ENCODE data around the gene GLT6D1. TPM values are rescaled to one million over a fixed set of nuclear protein-coding genes. Genes with fewer than 3 reads are reported as not detected.
"Not testable (repeated sequence)": the region's sequence is repeated elsewhere in the genome, so short reads cannot be mapped to it uniquely, and the experiment has no call there.

Gene GLT6D1
- total and polyA plus RNA-seq, 2 donors: not detected

- no peak for DNase-seq (ENCODE audit: extremely low spot score)
- H3K4me3 ChIP-seq (ENCODE audit: low read depth, low read length): no peak overlapping the region
- no peaks in the 10 kb centered on the region for H3K4me1 ChIP-seq (ENCODE audit: insufficient read depth)
- 87% methylated on average over 41 of the region's 41 CpGs for WGBS
- no peaks in the 10 kb centered on the region for H3K36me3 ChIP-seq (ENCODE audit: insufficient read depth)
- H3K27ac ChIP-seq (ENCODE audit: low read depth): no peak overlapping the region
Measured at GRCh38 chr9:135670721-135671590, 31.6 kb upstream of the GLT6D1 start.

GRCh38 chr9:135669616-135670285 is 30.4 kb upstream of the GLT6D1 start:
- DNase-seq (ENCODE audit: extremely low spot score): no peak
- H3K36me3 ChIP-seq (ENCODE audit: insufficient read depth): no peaks in the 10 kb centered on the region
- H3K4me3 ChIP-seq (ENCODE audit: low read depth, low read length): no peak overlapping the region
- no peaks in the 10 kb centered on the region for H3K4me1 ChIP-seq (ENCODE audit: insufficient read depth)
- WGBS: 97% methylated on average over 9 of the region's 9 CpGs
- no peak overlapping the region for H3K27ac ChIP-seq (ENCODE audit: low read depth)

- H3K4me3 ChIP-seq (ENCODE audit: low read depth, low read length); H3K36me3 ChIP-seq (ENCODE audit: insufficient read depth); DNase-seq (ENCODE audit: extremely low spot score); H3K27ac ChIP-seq (ENCODE audit: low read depth); H3K4me1 ChIP-seq (ENCODE audit: insufficient read depth): not testable (repeated sequence)
- WGBS: 86% methylated on average over 5 of the region's 5 CpGs
Measured at GRCh38 chr9:135669018-135669417, 29.7 kb upstream of the GLT6D1 start.

DNA sequence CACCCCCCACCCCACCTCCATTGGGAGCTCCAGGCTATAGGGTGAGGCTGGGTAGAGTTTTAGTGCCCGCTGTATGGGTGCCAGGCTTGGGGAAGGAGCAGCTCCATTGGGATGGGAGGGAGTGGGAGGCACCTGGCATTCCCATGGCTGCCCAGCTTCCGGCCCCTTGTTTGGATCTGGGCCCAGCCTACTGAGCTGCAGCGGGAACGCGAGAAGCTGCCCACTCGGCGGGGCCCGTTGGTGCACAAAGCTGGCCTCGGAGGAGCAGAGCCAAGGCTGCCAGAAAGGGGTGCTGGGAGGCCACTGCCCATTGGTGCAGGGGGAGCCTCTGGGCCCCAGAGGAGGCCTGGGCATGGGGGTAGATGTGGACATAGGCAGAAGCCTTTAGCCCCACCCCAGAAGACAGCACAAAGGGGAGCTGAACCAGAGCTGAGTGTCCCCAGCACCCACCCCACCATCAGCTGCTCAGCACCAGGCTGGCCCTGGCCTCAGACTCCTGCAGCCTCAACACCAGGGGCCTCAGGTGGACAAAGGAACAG is 28.2 kb upstream of the GLT6D1 start:
- WGBS: 57% methylated on average over 9 of the region's 9 CpGs
- Histone ChIP-seq H3K36me3 (ENCODE audit: insufficient read depth) (no peaks in the 10 kb centered on the region), H3K4me1 (ENCODE audit: insufficient read depth) (no peaks in the 10 kb centered on the region), H3K27ac (ENCODE audit: low read depth) (no peak overlapping the region), H3K4me3 (ENCODE audit: low read depth, low read length) (no peak overlapping the region)
- DNase-seq (ENCODE audit: extremely low spot score): no peak

- Histone ChIP-seq H3K27ac (ENCODE audit: low read depth) (no peak overlapping the region), H3K4me1 (ENCODE audit: insufficient read depth) (no peaks in the 10 kb centered on the region), H3K36me3 (ENCODE audit: insufficient read depth) (no peaks in the 10 kb centered on the region), H3K4me3 (ENCODE audit: low read depth, low read length) (no peak overlapping the region)
- no peak for DNase-seq (ENCODE audit: extremely low spot score)
- 60% methylated on average over 29 of the region's 29 CpGs for WGBS
Measured at GRCh38 chr9:135666534-135667462, 27.5 kb upstream of the GLT6D1 start.

- no peaks in the 10 kb centered on the region for H3K4me1 ChIP-seq (ENCODE audit: insufficient read depth)
- 69% methylated on average over 12 of the region's 12 CpGs for WGBS
- DNase-seq (ENCODE audit: extremely low spot score): no peak
- no peak overlapping the region for H3K27ac ChIP-seq (ENCODE audit: low read depth)
- H3K4me3 ChIP-seq (ENCODE audit: low read depth, low read length): no peak overlapping the region
- H3K36me3 ChIP-seq (ENCODE audit: insufficient read depth): no peaks in the 10 kb centered on the region
Measured at GRCh38 chr9:135665795-135666189, 26.5 kb upstream of the GLT6D1 start.

DNA sequence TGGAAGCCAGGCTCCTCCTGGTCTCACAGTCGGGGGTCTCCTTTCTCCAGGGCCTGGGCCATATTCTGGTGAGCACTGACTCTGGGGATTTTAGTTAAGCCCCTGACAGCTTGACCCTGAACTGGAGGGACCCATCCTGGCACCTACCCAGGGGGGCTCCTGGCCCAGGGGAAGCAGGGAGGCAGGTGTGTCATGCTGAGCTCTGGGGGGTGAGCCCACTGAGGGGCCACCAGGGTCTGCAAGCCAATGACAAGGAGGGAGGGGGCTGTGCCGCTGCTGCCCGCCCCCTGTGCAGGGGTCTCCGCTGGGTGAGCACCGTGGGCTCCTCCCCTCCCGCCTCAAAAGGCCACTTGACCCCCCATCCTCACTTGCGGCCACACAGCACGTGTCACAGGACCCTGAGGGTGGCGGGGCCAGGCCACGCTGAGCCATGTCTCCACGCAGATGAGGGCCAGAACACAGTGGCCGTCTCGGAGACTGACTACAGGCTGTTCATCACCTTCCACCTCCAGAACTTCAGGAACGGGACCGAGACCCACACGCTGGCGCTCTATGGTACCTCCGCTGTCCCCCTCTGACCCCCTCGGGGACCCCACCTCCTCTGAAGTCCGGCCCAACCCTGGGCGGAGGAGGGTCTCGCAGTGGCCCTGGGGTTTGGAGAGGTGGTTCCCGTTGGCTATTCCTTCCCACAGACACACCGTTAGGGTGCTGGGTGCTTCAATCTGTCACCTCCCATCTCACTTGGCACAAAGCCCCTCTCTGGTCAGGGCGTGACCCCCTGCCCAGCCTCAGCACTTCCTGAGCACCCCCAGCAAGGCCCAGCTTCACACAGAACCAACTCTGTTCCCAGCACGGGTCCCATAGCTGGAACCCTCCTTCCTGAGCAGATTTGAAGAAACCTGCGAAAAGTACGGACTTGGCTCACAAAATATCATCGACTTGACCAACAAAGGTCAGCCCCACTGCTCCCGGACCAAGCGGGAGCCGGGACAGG is 25.8 kb upstream of the GLT6D1 start:
- H3K4me3 ChIP-seq (ENCODE audit: low read depth, low read length): no peak overlapping the region
- DNase-seq (ENCODE audit: extremely low spot score): no peak
- WGBS: 79% methylated on average over 32 of the region's 32 CpGs
- no peaks in the 10 kb centered on the region for H3K4me1 ChIP-seq (ENCODE audit: insufficient read depth)
- no peaks in the 10 kb centered on the region for H3K36me3 ChIP-seq (ENCODE audit: insufficient read depth)
- H3K27ac ChIP-seq (ENCODE audit: low read depth): no peak overlapping the region

DNA sequence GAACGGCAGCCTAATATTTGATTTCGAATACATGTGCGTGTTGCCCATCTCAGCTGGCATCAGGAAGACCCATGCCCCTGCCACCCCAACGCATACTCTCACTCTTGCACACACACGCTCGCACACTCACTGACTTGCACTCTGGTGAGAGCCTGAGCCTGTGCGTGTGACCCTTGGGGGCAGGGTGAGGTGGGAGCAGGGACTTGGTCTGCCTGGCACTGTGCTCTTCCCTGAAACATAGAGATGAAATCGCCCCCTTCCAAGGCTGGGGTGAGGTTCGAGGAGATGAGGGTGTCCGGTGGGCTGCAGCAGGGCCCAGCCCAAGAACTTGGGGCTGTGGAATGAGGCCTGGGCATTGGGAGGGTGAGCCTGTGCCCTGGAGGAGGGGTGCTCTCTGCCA is 24.9 kb upstream of the GLT6D1 start:
- Histone ChIP-seq H3K27ac (ENCODE audit: low read depth) (no peak overlapping the region), H3K4me3 (ENCODE audit: low read depth, low read length) (no peak overlapping the region), H3K4me1 (ENCODE audit: insufficient read depth) (no peaks in the 10 kb centered on the region), H3K36me3 (ENCODE audit: insufficient read depth) (no peaks in the 10 kb centered on the region)
- no peak for DNase-seq (ENCODE audit: extremely low spot score)
- WGBS: 88% methylated on average over 10 of the region's 10 CpGs

DNA sequence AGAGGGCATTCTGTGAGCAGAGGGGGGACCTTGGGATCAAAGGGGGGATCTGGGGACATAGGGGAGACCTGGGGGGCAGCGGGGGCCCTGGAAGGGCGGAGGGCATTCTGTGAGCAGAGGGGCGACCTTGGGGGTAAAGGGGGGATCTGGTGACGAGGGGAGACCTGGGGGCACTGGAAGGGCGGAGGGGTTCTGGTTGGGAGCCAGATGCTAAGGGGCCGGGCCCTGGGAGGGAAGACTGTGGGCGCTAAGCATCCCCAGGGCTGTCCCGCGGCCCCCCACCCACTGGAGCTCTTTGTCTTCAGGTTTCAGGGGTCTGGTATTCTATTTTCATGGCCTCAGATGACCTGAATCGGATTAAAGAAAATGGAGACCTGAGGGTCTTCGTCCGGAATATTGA is 24.5 kb upstream of the GLT6D1 start:
- DNase-seq (ENCODE audit: extremely low spot score): no peak
- no peaks in the 10 kb centered on the region for H3K36me3 ChIP-seq (ENCODE audit: insufficient read depth)
- no peak overlapping the region for H3K27ac ChIP-seq (ENCODE audit: low read depth)
- 88% methylated on average over 12 of the region's 12 CpGs for WGBS
- no peaks in the 10 kb centered on the region for H3K4me1 ChIP-seq (ENCODE audit: insufficient read depth)
- H3K4me3 ChIP-seq (ENCODE audit: low read depth, low read length): no peak overlapping the region

DNA sequence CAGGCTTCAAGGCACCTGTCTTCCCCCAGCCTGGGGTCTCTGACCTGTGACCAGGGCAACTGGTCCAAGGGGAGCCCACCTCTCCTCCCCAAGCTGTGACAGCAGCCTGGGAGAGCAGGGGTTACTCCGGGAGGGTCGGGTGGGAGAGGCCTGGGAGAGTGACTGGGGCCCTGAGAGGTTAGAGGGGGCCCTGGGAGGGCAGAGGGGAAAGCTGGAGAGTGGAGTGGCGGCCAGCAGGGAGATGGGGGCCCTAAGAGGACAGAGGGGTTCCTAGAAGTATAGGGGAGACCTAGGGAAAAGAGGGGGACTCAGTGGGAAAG is 24.1 kb upstream of the GLT6D1 start:
- H3K4me3 ChIP-seq (ENCODE audit: low read depth, low read length): no peak overlapping the region
- no peak for DNase-seq (ENCODE audit: extremely low spot score)
- no peaks in the 10 kb centered on the region for H3K36me3 ChIP-seq (ENCODE audit: insufficient read depth)
- H3K4me1 ChIP-seq (ENCODE audit: insufficient read depth): no peaks in the 10 kb centered on the region
- no peak overlapping the region for H3K27ac ChIP-seq (ENCODE audit: low read depth)
- 58% methylated on average over 3 of the region's 3 CpGs for WGBS

DNA sequence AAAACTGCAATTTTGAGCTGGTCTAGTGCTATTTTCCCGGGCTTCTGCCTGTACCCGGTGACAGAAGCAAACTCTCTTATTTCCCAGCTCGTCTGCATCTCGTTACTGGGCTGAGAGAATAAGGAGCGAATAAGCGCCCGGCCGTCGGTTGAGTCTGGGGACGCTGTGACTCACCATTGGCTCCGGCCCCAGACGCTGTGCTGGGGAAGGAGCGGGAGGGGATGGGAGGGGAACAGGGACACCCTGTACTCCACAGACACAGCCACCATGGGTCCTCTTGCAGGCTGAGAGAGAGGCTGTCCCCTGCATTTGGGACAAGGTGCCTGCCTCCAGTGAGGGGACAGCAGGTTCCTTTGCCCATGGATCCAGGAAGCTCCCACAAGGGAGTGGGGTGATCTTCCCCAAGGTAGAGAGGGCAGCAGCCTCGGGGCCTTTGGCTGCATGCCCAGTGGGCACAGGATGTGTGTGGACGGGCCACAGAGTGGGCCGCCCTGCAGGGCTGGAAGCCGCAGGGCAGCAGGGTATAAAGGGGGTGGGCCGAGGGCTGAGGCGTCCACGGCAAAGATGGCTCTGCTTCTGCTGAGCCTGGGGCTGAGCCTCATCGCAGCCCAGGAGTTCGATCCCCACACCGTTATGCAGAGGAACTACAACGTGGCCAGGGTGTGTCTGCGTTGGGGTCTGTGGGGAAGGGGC is 23.6 kb upstream of the GLT6D1 start, which contains the start of gene LCN9:
LCN9 (plus strand) TSS at position 552 of the 693 bp plus-strand sequence; CDS start at position 565, 13 bp downstream.
- H3K27ac ChIP-seq (ENCODE audit: low read depth): no peak within 1 kb of the TSS
- no peaks in the 10 kb centered on the region for H3K4me1 ChIP-seq (ENCODE audit: insufficient read depth)
- no peak for DNase-seq (ENCODE audit: extremely low spot score)
- no peaks in the 10 kb centered on the region for H3K36me3 ChIP-seq (ENCODE audit: insufficient read depth)
- 40% methylated on average over 25 of the region's 25 CpGs for WGBS
- H3K4me3 ChIP-seq (ENCODE audit: low read depth, low read length): no peak within 1 kb of the TSS

Data from urinary bladder (tissue), 4 donors.